Breast epithelium (tissue), 3 donors: ENCODE data around the gene DACH2.

Experiments
- CTCF ChIP-seq, 3 donors: fragments of 450-650 bp; IDR thresholded peaks; one replicate each; pipeline ENCODE4 v1.5.1; 2016 to 2017; ENCODE audit warnings: antibody characterized with exemption in 3 of 3, mild to moderate bottlenecking in 3 of 3, moderate library complexity in 3 of 3
- POLR2A ChIP-seq: fragments of 450-650 bp; IDR thresholded peaks from one replicate; pipeline ENCODE4 v1.6.1; 2016; ENCODE audit warnings: antibody characterized with exemption, mild to moderate bottlenecking, moderate library complexity

- no peak for TF ChIP-seq POLR2A
- no peak for TF ChIP-seq CTCF (IDR thresholded peaks at IDR 0.05)
Measured at GRCh38 chrX:86148594-86148993, 343 bp downstream of the DACH2 start.
